WTC11 (cell line): ENCODE measurements around the gene URB1. TPM values are rescaled to one million over a fixed set of nuclear protein-coding genes. Genes with fewer than 3 reads are reported as not detected.

ENCODE experiments used
- ATAC-seq: fragments of 200-7000 bp; cut with Tn5 transposase; 2 replicates; pipeline ENCODE4 v1.10.0; 2021; ENCODE audit warnings: mild to moderate bottlenecking, moderate library complexity
- CTCF ChIA-PET: fragments of 300-600 bp; sonication (Branson Sonifier 250); formaldehyde crosslinking; loops from one replicate; lab custom pipeline; 2021; ENCODE audit warnings: antibody characterized with exemption; lab: Charles Lee
- POLR2A ChIA-PET: fragments of 350-600 bp; sonication (Branson Sonifier 250); formaldehyde crosslinking; loops from one replicate; lab custom pipeline; 2021; ENCODE audit warnings: antibody characterized with exemption; lab: Charles Lee
- DNase-seq: peaks from one replicate; pipeline ENCODE4 v3.0.0; 2021; ENCODE audit warnings: low spot score
- H3K27ac Mint-ChIP-seq: 2 replicates; pipeline ENCODE4 v1.8.0; 2021; ENCODE audit warnings: mixed read lengths
- H3K27me3 Mint-ChIP-seq: 2 replicates; pipeline ENCODE4 v1.8.0; 2021; ENCODE audit warnings: low read depth, mild to moderate bottlenecking, moderate library complexity, mixed read lengths
- H3K36me3 Mint-ChIP-seq: 2 replicates; pipeline ENCODE4 v1.8.0; 2021; ENCODE audit warnings: mixed read lengths
- H3K4me1 Mint-ChIP-seq: 2 replicates; pipeline ENCODE4 v1.8.0; 2022; ENCODE audit warnings: mixed read lengths
- H3K4me3 Mint-ChIP-seq: 2 replicates; pipeline ENCODE4 v1.8.0; 2021; ENCODE audit warnings: mild to moderate bottlenecking, moderate library complexity, mixed read lengths
- H3K9me3 Mint-ChIP-seq: 2 replicates; pipeline ENCODE4 v1.8.0; 2021; ENCODE audit warnings: mixed read lengths
- ARID4B ChIP-seq: sonication (generic); formaldehyde crosslinking; IDR thresholded peaks from 2 replicates; pipeline ENCODE4 v1.8.0; 2023; ENCODE audit warnings: missing genetic modification reagents, mild to moderate bottlenecking, borderline replicate concordance
- ATF3 ChIP-seq: sonication (generic); formaldehyde crosslinking; conservative IDR thresholded peaks from 2 replicates; pipeline ENCODE4 v1.8.1; 2022; ENCODE audit warnings: mild to moderate bottlenecking, missing genetic modification reagents
- ESRRA ChIP-seq: sonication (generic); formaldehyde crosslinking; IDR thresholded peaks from 2 replicates; pipeline ENCODE4 v1.8.1; 2022; ENCODE audit warnings: mild to moderate bottlenecking, missing genetic modification reagents, borderline replicate concordance
- GTF2I ChIP-seq: fragments of 250-450 bp; sonication (Bioruptor Pico); conservative IDR thresholded peaks from 2 replicates; pipeline ENCODE4 v1.4.0; 2021; ENCODE audit warnings: mild to moderate bottlenecking
- HMGA2 ChIP-seq: fragments of 250-450 bp; sonication (Bioruptor Pico); IDR thresholded peaks from 2 replicates; pipeline ENCODE4 v1.4.0; 2021; ENCODE audit warnings: mild to moderate bottlenecking, moderate library complexity
- HMGXB4 ChIP-seq: sonication (generic); formaldehyde crosslinking; IDR thresholded peaks from 2 replicates; pipeline ENCODE4 v1.8.1; 2023; ENCODE audit warnings: mild to moderate bottlenecking, moderate library complexity, missing genetic modification reagents
- IRF2 ChIP-seq: sonication (generic); formaldehyde crosslinking; IDR thresholded peaks from 2 replicates; pipeline ENCODE4 v1.8.0; 2022; ENCODE audit warnings: low read depth, missing genetic modification reagents, borderline replicate concordance
- JUN ChIP-seq: sonication (generic); formaldehyde crosslinking; IDR thresholded peaks from 2 replicates; pipeline ENCODE4 v1.8.0; 2023; ENCODE audit warnings: mild to moderate bottlenecking, missing genetic modification reagents
- MYBL2 ChIP-seq: sonication (generic); formaldehyde crosslinking; IDR thresholded peaks from 2 replicates; pipeline ENCODE4 v1.8.1; 2023; ENCODE audit warnings: mild to moderate bottlenecking, moderate library complexity, missing genetic modification reagents
- NFATC4 ChIP-seq: fragments of 250-450 bp; sonication (Bioruptor Pico); IDR thresholded peaks from 2 replicates; pipeline ENCODE4 v1.9.0; 2021; ENCODE audit warnings: mild to moderate bottlenecking
- NR1H2 ChIP-seq: sonication (generic); formaldehyde crosslinking; IDR thresholded peaks from 2 replicates; pipeline ENCODE4 v1.9.0; 2021; ENCODE audit warnings: mild to moderate bottlenecking, moderate library complexity, missing genetic modification reagents
- RELA ChIP-seq: sonication (generic); formaldehyde crosslinking; IDR thresholded peaks from 2 replicates; pipeline ENCODE4 v1.8.1; 2022; ENCODE audit warnings: missing genetic modification reagents, mild to moderate bottlenecking, borderline replicate concordance
- RORB ChIP-seq: fragments of 250-450 bp; sonication (Bioruptor Pico); IDR thresholded peaks from 2 replicates; pipeline ENCODE4 v1.9.0; 2021; ENCODE audit warnings: mild to moderate bottlenecking
- SMAD3 ChIP-seq: sonication (generic); formaldehyde crosslinking; IDR thresholded peaks from 2 replicates; pipeline ENCODE4 v1.8.0; 2022; ENCODE audit warnings: missing genetic modification reagents, mild to moderate bottlenecking, borderline replicate concordance
- STAT6 ChIP-seq: sonication (generic); formaldehyde crosslinking; conservative IDR thresholded peaks from 2 replicates; pipeline ENCODE4 v1.8.1; 2023; ENCODE audit warnings: mild to moderate bottlenecking, low read depth, missing genetic modification reagents, moderate library complexity
- TCF7 ChIP-seq: sonication (generic); formaldehyde crosslinking; IDR thresholded peaks from 2 replicates; pipeline ENCODE4 v1.8.0; 2022; ENCODE audit warnings: mild to moderate bottlenecking, low read depth, missing genetic modification reagents, moderate library complexity
- ZMAT4 ChIP-seq: fragments of 250-450 bp; sonication (Bioruptor Pico); IDR thresholded peaks from 2 replicates; pipeline ENCODE4 v1.9.0; 2021; ENCODE audit warnings: mild to moderate bottlenecking
- ZNF281 ChIP-seq: sonication (generic); formaldehyde crosslinking; IDR thresholded peaks from 2 replicates; pipeline ENCODE4 v1.8.0; 2023; ENCODE audit warnings: mild to moderate bottlenecking, missing genetic modification reagents
- ZNF671 ChIP-seq: fragments of 250-450 bp; sonication (Bioruptor Pico); IDR thresholded peaks from 2 replicates; pipeline ENCODE4 v1.8.0; 2021; ENCODE audit warnings: mild to moderate bottlenecking
- total RNA-seq: library from RNA; stranded (reverse); gene quantifications from 3 replicates; pipeline ENCODE4 v1.2.3, GENCODE V29; 2021

URB1 gene
- total RNA-seq, 1 experiment from 2014 or later = 38.7 TPM

GRCh38 chr21:32347351-32347750 lies 45.5 kb downstream of the URB1 start:
- POLR2A ChIA-PET = no interaction called here
- no peak for DNase-seq
- TF ChIP-seq STAT6 = no peak
- TF ChIP-seq RELA (CRISPR knock-in tag) = no peak
- no peak for TF ChIP-seq TCF7 (CRISPR knock-in tag)
- no peak overlapping the region for H3K4me3 Mint-ChIP-seq
- CTCF ChIA-PET = interaction anchor here (1.2 kb wide), 1 partner anchor 42 kb away, joined by 4 read pairs; no protein-coding TSS in a partner anchor
- no peaks in the 10 kb centered on the region for H3K9me3 Mint-ChIP-seq
- no peak overlapping the region for H3K27ac Mint-ChIP-seq
- ATAC-seq = no peak
- H3K27me3 Mint-ChIP-seq = no peaks in the 10 kb centered on the region
- H3K4me1 Mint-ChIP-seq = no peaks in the 10 kb centered on the region
- H3K36me3 Mint-ChIP-seq = peaks cover 82% of the 10 kb centered on the region

- no peaks in the 10 kb centered on the region for H3K27me3 Mint-ChIP-seq
- H3K27ac Mint-ChIP-seq = no peak overlapping the region
- POLR2A ChIA-PET = no interaction called here
- H3K4me1 Mint-ChIP-seq = no peaks in the 10 kb centered on the region
- no peaks in the 10 kb centered on the region for H3K9me3 Mint-ChIP-seq
- DNase-seq = no peak
- no peak for ATAC-seq
- peaks cover 78% of the 10 kb centered on the region for H3K36me3 Mint-ChIP-seq
- CTCF ChIA-PET = no interaction called here
- H3K4me3 Mint-ChIP-seq = no peak overlapping the region
- TF ChIP-seq ZNF671 (no peak), SMAD3 (no peak), ZNF281 (CRISPR knock-in tag) (no peak), HMGA2 (CRISPR knock-in tag) (no peak), ARID4B (CRISPR knock-in tag) (no peak), NFATC4 (no peak), ATF3 (CRISPR knock-in tag) (no peak), NR1H2 (CRISPR knock-in tag) (no peak), RORB (CRISPR knock-in tag) (no peak), GTF2I (no peak), ESRRA (CRISPR knock-in tag) (no peak), HMGXB4 (CRISPR knock-in tag) (no peak), IRF2 (CRISPR knock-in tag) (no peak), MYBL2 (CRISPR knock-in tag) (no peak), JUN (CRISPR knock-in tag) (no peak), TCF7 (CRISPR knock-in tag) (no peak), ZMAT4 (CRISPR knock-in tag) (no peak)
Observed at GRCh38 chr21:32346951-32347350, 45.9 kb downstream of the URB1 start.
